NCI-H2029 treated with DMSO at 0.1 percent for 48 hours (cell line): ENCODE results near the gene SLC18A3.

ENCODE experiments used
- DNase-seq: peaks from one replicate; lab custom pipeline; 2025; lab: John Stamatoyannopoulos, UW

SLC18A3 gene

GRCh38 chr10:49651039-49651835 lies 41.1 kb downstream of the SLC18A3 start:
- DNase-seq, result no peak

- no peak for DNase-seq
Observed at GRCh38 chr10:49651917-49652316, 41.8 kb downstream of the SLC18A3 start.

GRCh38 chr10:49652421-49653272 lies 42.5 kb downstream of the SLC18A3 start:
- DNase-seq, result no peak

- no peak for DNase-seq
Observed at GRCh38 chr10:49653273-49653929, 43.3 kb downstream of the SLC18A3 start.

- no peak for DNase-seq
Observed at GRCh38 chr10:49654036-49654693, 44.1 kb downstream of the SLC18A3 start.

- no peak for DNase-seq
Observed at GRCh38 chr10:49655099-49655498, 45.0 kb downstream of the SLC18A3 start.

- DNase-seq, result no peak
Observed at GRCh38 chr10:49656845-49657493, 46.9 kb downstream of the SLC18A3 start.

GRCh38 chr10:49657606-49658005 lies 47.5 kb downstream of the SLC18A3 start:
- DNase-seq, result no peak

- no peak for DNase-seq
Observed at GRCh38 chr10:49661140-49661856, 51.2 kb downstream of the SLC18A3 start.
